GM21423 (cell line): ENCODE results near the gene TMEM239.
"Not testable (repeated sequence)": the region's sequence is repeated elsewhere in the genome, so short reads cannot be mapped to it uniquely, and the experiment has no call there.

ENCODE experiments used
- ATAC-seq: cut with Tn5 transposase; IDR thresholded peaks from one replicate; pipeline ENCODE4 v1.9.1; 2021; ENCODE audit warnings: mild to moderate bottlenecking, moderate library complexity; ENCODE audit not compliant: unreplicated experiment

TMEM239 gene

DNA sequence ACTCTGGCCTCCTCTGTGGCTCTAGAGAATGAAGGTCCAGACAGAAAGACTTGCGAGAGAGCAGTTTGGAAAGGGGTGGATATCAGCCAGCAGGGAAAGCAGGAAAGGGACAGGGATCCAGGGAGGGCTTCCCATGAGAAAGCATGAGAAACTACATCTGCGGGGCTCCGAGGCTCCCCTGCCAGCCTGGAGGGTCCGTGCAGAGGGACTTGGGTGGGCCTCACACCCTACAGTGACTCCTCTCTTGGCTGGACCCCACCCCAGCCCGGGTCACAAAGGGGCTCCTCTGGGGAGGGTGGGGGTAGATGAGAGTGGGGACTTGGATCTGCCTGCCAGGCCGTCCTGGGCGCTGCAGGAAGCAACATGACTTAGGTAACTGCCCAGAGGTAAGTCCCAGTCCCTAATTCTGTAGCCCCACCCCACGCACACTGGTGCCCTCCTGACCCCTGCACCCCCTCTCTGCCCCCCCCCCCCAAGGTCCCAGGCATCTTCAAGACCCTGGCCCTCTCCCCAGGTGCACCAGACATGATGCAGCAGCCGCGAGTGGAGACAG, at the start of gene TMEM239:
TMEM239 (plus strand) TSS at position 335 of the 553 bp plus-strand sequence; CDS start at position 526, 191 bp downstream.
- no peak for ATAC-seq

DNA sequence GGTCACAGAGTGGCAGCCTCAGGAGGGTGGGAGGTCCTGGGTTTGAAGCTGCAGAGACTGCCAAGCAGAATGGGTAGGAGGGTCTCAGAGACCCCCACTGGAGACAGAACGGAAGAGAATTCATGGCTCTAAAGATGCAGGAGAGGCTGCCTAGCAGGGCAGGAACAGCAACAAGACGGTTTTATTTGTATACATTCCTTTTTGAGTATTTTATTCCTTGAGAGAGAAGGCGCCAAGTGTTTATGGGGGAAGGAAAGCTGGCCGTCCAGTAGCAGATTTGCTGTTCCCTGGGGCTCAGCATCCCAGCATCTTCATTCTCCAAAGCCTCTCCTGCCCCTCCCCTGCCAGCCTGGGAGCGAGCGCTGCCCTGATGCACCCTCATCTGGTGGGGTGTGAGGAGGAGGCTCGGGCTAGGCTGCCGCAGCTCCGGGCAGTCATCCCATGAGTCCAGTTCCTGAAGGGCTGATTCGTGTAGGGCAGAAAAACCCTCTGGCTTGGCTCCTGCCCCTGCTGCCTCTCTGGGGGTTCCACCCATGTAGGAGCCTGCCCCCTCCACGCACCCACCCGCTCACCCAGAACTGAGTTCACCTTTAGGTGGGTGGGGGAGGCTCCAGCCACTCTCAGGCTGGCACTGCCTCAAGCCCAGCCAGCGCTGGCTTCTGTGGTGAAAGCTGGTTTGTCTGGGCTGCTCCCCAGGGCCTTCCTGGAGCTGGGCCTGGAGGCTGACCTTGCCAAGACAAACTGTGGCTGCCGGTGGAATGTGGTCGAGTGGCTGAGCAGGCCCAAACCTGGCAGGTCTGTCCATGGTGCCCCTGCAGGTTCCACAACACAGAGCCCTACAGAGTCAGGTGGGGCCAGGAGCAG, 48.2 kb upstream of the TMEM239 start:
- ATAC-seq, result no peak

DNA sequence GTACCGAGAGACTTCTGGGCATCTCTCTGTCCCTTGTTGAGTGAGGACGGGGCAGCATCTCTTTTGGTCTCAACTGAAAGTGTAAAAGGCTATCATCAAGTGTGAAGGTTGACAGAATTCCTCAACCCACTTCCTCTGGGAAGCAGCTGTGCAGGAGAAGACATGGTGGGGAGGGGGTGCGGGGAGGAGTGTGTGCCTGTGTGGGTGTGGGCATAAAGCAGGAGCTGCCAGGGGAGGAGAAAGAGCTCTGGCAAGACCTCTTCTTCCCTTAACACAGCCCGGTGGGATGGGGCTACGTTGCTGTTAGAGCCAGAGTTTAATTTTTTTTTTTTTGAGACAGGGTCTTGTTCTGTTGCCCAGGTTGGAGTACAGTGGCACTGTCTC, 47.5 kb upstream of the TMEM239 start:
- ATAC-seq, result no peak

DNA sequence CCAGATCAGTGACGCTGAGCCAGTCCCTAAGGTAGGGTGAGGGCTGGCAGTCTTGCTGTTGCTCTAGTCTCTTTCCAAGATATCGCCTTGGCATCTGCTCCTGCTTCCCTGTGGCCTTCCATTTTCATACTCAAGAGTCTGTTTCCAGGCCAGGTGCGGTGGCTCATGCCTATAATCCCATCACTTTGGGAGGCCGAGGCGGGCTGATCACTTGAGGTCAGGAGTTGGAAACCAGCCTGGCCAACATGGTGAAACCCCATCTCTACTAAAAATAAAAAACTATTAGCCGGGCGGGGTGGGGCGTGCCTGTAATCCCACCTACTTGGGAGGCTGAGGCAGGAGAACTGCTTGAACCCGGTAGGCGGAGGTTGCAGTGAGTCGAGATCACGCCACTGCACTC, 46.1 kb upstream of the TMEM239 start:
- not testable (repeated sequence) for ATAC-seq

DNA sequence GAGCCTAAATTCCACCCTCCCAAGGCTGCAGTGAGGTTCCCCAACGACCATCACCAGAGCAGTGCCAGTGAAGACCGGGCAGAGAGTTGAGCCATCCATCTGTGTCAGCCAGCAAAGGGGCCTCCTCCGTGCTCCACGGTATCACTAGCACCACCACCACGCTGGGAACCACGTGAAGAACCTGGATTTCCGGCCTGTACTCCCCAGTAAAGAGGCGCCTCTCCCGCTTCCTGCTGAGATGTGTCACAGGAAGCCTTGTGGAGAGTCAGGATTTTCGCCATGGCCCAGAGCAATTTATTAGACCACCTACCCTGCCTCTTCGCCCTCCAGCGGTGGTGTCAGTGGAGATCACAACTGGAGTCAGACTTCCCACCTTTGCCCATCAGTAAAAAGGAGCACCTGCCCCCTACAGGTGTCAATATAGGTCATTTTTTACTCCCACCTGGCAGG, 44.5 kb upstream of the TMEM239 start:
- ATAC-seq, result no peak

DNA sequence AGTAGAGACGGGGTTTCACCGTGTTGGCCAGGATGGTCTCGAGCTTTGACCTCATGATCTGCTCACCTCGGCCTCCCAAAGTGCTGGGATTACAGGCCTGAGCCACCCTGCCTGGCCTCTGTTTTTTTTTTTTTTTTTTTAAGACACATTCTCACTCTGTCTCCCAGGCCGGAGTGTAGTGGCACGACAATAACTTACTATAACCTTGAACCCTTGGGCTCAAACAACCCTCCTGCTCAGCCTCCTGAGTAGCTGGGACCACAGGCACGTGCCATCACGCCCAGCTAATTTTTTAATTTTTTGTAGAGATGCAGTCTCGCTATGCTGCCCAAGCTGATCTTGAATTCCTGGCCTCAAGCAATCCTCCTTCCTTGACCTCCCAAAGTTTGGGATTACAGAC, 42.4 kb upstream of the TMEM239 start:
- no peak for ATAC-seq

DNA sequence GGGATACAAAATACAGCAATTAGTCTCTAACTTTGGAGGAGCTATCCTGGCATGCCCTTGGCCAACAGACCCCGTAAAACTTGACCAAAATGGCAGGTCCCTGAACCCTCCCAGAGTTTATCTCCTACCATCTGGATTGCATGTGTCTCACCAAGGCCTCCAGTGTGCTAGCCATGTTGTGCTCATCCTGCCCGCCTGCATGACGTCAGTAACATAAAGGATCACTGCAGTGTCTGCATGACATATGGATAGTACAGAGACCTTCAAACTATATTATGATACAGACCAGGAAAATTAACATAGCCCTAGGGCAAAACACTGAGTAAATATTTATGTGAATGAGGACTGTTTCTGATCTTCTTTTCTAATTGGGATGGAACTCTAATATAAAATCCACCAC, 41.0 kb upstream of the TMEM239 start:
- ATAC-seq, result no peak

DNA sequence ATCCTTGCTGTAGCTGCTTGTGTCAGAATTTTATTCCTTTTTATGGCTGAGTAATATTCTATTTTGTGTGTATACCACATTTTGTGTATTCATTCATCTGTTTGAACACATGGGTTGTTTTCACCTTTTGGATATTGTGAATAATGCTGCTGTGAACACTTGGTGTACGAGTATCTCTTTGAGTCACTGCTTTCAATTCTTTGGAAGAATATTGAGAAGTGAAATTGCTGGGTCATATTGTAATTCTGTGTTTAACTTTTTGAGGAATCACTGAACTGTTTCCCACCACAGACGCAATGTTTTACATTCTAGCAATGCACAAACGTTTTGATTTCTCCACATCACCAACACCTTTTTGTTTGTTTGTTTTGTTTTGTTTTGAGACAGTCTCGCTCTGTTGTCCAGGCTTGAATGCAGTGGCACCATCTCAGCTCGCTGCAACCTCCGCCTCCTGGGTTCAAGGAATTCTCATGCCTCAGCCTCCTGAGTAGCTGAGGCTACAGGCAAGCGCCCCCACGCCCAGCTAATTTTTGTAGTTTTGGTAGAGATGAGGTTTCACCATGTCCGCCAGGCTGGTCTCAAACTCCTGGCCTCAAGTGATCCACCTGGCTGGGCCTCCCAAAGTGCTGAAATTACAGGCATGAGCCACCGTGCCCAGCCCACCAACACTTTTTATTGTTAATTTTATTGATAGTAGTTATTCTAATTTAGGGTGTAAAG, 37.4 kb upstream of the TMEM239 start:
- no peak for ATAC-seq

DNA sequence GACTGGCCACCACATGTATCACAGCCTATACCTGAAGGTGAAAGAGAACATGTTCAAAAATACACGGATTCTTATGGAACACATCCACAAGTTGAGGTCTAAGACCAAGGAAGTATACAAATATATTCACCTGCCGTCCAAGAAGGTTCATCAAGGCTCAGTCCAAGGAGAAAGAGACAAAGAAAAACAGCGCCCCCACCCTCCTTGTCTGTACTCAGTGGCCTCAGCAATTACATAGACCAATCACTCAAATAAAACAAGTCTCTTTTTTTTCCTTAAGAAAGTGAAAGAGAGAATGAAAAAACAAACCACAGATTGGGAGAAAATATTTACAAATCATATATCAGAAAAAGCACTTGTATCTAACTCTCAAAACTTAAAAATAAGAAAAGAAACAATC, 35.2 kb upstream of the TMEM239 start:
- no peak for ATAC-seq

DNA sequence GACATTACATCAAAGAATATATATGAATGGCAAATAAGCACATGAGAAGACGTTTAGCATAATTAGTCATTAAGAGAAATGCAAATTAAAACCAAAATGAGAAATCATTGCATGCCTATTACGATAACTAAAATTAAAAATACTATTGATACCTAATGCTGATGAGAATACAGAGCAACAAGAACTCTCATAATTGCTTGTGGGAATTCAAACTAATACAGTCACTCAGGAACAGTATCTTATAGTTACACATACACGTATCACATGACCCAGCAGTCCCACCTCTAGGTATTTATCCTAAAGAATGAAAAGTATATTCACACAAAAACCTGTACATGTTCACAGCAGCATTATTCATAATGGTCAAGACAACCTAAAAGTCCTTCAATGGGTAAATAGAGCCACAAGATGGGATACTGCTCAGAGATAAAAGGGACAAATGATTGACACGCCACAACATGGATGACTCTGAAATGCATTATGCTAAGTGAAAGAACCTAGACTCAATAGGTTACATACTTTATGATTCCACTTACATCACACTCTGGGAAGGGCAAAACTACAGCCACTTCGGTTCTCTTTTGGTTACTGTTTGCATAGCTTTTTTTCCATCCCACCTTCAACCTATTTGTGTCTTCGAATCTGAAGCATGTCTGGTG, 32.1 kb upstream of the TMEM239 start:
- no peak for ATAC-seq

DNA sequence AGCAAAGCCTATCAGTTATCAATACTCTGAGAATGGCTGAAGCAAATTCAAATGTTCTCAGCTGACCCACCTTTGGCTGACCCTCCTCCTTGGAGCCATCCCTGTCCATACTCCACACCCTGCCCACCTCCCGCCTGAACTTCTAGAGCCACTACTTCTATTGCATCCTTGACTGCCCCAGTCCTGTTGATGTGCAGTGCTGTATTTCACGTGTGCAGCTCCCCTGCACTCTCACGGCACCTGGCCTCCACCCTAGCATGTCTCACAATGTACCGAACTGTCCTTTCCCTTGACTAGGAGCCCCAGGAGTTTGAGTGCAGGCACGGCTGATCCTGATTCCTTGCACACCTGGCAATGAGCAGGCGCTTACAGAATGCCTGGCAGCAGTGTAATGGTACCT, 22.7 kb upstream of the TMEM239 start:
- ATAC-seq, result no peak

DNA sequence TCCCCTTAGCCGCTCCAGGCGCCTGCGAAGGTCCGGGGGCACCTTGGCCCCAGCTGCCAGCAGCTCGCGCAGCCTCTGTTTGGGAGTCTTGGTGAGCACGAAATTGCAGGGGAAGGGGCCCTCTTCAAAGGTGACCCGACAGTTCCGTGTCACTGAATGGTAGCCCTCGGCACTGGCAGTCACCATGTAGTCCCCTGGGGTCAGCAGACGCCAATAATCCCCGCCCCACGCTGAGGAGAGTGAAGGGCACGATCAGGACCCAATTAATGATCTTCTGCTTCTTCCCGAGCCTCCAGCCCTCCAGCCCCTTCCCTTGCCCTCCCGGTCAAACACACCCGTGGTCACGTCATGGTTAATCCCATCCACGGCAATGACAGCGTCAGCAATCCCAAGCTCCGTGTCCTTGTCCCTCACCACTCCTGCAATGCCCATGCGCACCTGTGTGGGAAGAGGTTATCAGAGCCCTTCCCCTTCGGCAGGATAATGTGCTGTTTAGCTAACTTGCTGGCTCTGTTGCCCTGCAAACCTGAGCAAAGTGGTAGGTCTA, 21.9 kb upstream of the TMEM239 start:
- no peak for ATAC-seq

DNA sequence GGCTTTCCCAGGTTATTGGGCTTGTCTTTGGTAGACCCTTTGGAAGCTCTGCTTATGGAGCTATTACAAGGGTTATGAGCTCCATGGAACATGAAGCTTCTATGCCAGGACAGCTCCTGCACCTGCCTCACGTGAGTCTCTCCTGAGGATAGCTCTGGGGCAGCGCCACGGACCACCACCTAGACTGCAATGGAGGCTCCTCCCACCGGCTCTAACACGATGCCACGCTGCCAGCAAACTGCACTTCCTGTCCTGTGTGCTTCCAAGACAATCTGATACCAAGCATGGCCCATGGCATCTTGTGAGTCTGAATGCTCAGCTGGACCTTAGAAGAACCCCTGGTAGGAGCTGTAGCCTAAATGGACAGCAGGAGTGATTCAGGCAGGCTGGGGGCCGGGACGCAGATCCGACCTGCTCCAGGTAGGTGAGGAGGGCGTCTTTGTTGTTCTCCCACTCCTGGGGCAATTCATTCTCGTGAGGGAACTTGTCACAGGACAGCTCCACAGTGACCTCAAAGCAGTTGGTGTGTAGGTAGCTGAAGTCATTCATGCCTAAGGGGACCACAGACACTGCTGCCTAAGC, 21.2 kb upstream of the TMEM239 start:
- ATAC-seq, result no peak

DNA sequence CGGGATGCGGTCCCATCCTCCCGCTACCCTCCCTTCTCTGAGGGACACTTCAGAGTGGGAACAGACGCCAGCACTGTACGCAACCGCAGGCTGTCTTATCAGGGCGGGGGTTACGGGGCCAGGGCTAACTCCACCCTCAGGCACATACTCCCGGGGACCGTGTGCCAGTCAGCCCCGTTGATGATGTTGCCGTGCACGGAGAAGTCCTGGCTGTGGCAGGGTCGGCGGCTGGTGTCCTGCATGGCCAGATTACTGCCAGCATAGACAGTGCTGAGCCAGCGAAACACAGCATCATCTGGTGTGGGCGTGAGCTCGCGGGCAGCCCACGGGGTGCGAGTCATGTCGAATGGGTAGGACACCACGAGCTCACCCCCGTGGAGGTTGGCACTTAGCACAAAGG, 20.7 kb upstream of the TMEM239 start:
- no peak for ATAC-seq

DNA sequence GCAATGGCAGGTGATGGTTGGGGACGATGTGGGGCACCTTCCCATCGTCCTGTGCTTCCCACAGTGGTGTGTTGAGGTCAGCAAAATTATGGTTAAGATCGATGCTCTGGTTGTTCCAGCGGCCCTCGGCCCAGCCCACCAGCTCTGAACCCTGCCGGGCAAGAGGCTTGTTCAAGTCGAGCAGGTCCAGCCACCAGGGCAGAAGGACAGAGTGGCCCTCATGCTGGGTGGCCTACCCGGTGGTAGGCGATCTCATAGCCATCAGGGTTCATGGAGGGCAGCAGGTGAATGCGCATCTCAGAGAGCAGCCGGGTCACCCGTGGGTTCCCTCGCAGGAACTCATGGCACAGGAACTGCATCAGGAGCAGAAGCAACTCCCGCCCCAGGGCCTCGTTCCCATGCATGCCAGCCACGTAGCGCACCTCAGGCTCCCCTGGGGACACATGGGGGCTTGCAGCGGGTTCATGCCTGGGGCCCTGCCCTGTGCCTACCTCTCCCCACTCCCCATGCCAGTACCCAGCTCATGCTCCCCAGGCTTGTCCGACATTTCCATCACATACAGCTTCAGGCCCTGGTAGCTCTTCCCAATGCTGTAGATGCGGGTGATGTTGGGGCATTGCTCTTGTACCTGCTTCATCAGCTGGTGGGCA, 20.0 kb upstream of the TMEM239 start:
- no peak for ATAC-seq

DNA sequence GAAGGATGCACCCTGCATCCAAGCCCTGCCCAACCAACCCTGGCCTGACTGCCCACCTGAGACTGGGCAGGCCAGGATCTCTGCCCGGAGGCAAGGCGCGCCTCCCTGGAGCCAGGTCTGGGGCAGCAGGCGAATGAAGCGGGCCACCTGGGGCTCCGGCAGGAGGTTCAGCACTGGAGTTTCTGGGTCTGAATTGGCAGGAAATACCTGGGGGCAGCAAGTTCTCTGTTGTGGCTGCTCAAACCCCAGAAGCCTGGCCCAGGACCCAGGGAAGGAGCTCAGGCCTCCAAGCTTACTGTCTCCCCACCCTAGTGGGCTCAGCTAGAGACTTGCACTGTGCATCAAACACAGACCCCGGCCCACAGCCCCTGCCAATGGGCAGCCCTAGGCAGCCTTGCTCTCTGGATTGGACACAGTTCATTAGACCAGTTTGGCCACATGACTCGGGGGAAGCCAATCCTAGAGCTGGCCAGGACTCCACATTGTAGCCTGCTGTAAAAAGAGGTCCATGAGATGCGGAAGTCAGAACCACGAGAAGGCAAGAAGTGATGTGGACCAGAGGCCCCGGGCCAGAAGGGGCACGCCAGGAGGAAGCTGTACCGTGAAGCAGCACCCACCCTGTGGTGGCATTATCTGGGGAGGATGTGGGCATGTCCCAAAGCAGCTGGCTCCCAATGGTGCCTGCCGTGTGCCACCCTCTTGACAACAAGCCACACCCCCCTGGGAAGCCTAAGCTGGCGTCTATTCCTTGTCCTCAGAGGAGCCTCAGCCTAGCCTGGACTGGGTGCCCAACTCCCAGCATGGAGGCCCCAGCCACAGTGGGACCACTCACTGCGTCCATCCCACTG, 18.8 kb upstream of the TMEM239 start:
- ATAC-seq, result no peak

DNA sequence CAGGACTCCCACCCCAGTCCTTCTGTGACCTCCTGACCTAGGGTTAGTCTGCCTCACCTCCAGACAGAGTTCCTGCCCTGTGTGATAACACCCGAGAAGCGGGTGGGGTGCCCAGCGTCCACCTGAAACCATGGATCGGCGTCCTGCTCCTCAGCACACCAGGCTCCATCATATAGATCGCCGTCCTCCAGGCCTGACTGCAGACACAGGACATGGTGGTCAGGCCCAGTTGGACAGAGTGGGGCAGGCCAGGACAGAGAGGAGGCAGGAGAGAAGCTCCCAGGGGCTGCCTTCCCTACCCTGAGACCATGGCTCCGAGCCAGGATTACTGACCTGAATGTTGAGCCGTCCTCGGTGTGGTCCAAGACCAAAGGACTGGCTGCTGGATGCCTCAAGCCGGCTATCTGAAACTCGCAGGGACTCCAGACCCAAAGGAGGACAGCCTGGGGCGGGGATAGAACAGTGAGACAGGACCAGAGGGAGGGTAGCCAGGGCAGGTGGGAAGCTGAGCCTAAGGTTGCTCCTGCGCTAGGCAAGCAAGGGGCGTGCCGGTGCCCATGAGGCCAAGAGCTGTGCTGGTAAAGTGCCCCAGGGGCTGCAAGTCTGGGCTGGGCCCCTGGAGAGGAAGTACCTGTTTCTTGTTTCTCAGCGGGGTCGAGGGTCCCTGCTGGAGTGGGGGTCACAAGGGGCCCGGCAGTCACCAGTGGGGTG, 17.9 kb upstream of the TMEM239 start:
- no peak for ATAC-seq

DNA sequence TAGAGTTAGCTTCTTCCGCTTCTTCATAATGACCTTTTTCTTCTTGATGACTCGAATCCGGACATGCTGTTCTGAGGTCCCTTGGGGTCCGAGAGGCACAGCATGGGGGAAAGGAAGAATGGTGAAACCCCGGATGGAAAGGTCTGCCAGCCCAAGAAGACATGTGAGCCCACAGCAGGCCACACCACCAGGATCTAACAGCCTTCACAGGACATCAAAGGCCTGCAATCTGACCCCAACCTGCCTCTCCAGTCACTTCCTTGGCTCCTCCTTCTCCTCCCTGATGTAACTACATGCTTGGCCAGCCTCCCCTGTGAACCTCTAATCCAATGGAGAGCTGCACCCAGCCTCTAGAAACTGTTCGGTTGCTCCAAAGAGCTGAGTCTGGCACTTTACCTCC, 17.4 kb upstream of the TMEM239 start:
- no peak for ATAC-seq

DNA sequence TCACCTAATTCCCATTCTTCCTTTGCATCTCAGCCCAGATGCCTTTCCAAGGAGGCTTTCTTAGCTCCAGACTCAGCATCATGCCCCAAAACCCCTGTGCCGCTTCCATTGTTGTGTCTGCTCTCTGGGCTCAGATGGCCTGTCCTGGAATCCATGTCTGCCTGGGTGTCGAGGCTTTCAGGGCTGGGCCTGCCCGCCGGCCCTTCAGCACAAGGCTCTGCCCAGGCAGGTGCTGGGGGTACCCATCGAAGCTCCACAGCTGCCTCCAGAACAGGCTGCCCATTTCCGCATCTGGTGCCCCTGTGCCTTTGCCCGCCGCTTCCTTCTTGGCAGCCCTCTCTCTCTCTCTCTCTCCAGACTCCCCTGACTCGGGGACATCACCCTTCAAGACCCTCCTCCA, 16.9 kb upstream of the TMEM239 start:
- no peak for ATAC-seq
